Adrenal gland (tissue), 12 donors: ENCODE results near the gene SRSF10. TPM values are rescaled to one million over a fixed set of nuclear protein-coding genes. Genes with fewer than 3 reads are reported as not detected.

ENCODE experiments used
- DNase-seq, 7 donors: peaks; one replicate each; pipeline ENCODE4 v3.0.0-alpha.2; 2019 to 2020
- H3K27ac ChIP-seq, 5 donors: fragments of 200-600 bp; sonication (generic) in 4 of 5; 1 replicate in 3 of 5; 2 replicates in 2 of 5; pipeline versions ENCODE4 v1.5.1 to v1.8.0; 2016 to 2020; ENCODE audit warnings: mild to moderate bottlenecking in 1 of 5
- H3K27me3 ChIP-seq: fragments of 200-600 bp; 2 replicates; pipeline ENCODE4 v1.8.0; 2021
- H3K36me3 ChIP-seq, 2 donors: fragments of 200-600 bp; replicated peaks in 1 of 2; 1 replicate in 1 of 2; 2 replicates in 1 of 2; pipeline versions ENCODE4 v1.5.1 to v1.8.0; 2018 to 2022
- H3K4me1 ChIP-seq, 2 donors: fragments of 200-600 bp; replicated peaks in 1 of 2; 1 replicate in 1 of 2; 2 replicates in 1 of 2; pipeline versions ENCODE4 v1.5.1 to v1.8.0; 2018 to 2021
- H3K4me3 ChIP-seq, 4 donors: fragments of 200-600 bp; sonication (generic) in 3 of 4; one replicate each; pipeline ENCODE4 v1.5.1; 2016 to 2018
- H3K9me3 ChIP-seq, 3 donors: fragments of 200-600 bp; sonication (generic) in 1 of 3; replicated peaks in 1 of 3; 1 replicate in 2 of 3; 2 replicates in 1 of 3; pipeline versions ENCODE4 v1.5.1 to v1.8.0; 2016 to 2021
- POLR2A ChIP-seq, 2 donors: fragments of 450-650 bp; IDR thresholded peaks; one replicate each; pipeline ENCODE4 v1.6.1; 2017; ENCODE audit warnings: antibody characterized with exemption in 2 of 2, mild to moderate bottlenecking in 2 of 2, moderate library complexity in 1 of 2
- WGBS, 4 donors: extraction: QIAGEN DNeasy Blood & Tissue Kit in 2 of 4; methylation state at CpG; one replicate each; pipeline versions ENCODE4 v1.1.5 to v1.1.7; 2013 to 2017; 5-methylcytosine and 5-hydroxymethylcytosine counted together
- intact Hi-C, 2 donors: fragments of 100-400 bp; cut with DNase I; formaldehyde crosslinking; loops; one replicate each; pipeline versions ENCODE4 v1.14.1 to v1.15.0; 2022 to 2023
- polyA plus RNA-seq, 3 donors: library from polyadenylated mRNA; stranded (reverse); fragments of 200-250 nt in 2 of 3; fragments of 350-450 nt in 1 of 3; fragmentation: Illumina TruSeq in 1 of 3; extraction: RNeasy Lipid Tissue Mini Kit (QIAGEN cat#74804) in 1 of 3; gene quantifications; one replicate each; pipeline ENCODE4 v1.2.3, GENCODE V29; 2013 to 2014
- total RNA-seq, 9 donors: library from RNA; depleted of rRNA in 4 of 9; stranded (reverse); fragments of >200 nt in 4 of 9; fragments of 120-200 nt in 1 of 9; fragmentation: NEBNext Ultra II Directional in 1 of 9; extraction: Animal tissue kit (Norgen Biotek cat#: 25700) in 1 of 9; gene quantifications; one replicate each; pipeline versions ENCODE4 v1.1.0 to v1.2.4, GENCODE V29; 2013 to 2023
- TF ChIP-seq, protein P1 (sequence below), 6 experiments: fragments of 450-650 bp in 4 of 6; fragments of 200-600 bp in 2 of 6; sonication (generic) in 1 of 6; IDR thresholded peaks; 1 replicate in 5 of 6; 2 replicates in 1 of 6; pipeline versions ENCODE4 v1.5.1 to v1.8.0; 2016 to 2021; ENCODE audit warnings: antibody characterized with exemption in 6 of 6, mild to moderate bottlenecking in 2 of 6, moderate library complexity in 1 of 6
- donor health status: healthy with polysubstance abuse.
- donor health status: Bipolar disorder and iron deficiency.
- donor health status: DM: yes; HTN: yes; CAD: no.
- donor health status: DM: no; HTN: no; CAD: no.
- donor health status: DM: no; HTN: no; CAD: no.
- donor health status: DM: yes; HTN: yes; CAD: no.

The SRSF10 gene
- total and polyA plus RNA-seq, 12 donors = 65.8 to 190 (median 105) TPM

DNA sequence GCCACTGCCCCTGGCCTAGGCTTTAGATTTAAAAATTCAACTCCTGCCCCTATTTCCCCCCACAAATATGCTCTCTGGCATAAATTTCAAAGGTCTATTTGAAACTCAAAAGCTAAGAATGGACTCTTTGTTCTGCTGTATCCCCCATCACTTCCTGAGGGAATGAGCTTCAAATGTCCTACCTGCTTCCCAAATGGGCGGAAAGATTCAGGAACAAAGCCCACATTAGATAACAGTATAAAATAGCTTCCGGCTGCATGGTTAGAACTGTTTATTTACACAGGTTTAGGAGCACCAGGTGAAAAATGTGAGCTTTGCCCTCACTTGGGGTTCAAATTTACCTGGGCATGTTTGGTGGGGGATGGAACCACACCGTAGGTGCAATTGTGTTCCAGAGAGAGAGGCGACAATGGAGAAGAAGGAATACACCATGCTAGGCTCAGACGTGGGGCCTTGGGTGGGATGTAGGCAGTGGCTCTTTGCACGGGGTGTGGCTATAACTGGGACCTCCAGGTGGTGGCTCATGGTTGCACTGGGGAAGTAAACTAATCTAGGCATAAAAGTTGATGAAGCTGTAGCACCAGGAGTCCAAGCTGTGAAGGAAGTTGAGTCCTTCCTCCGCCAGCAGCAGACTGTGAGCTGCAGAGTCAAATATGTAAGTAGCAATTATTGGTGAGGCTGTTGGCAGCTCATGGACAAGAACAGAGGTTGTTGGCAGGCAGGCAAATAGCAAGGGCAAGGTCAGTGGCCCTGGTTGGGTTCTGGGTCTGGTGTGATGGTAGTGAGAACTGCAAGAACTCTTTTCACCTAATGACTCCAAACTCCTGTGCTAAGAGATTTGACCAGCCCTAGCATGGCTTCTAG, 41.5 kb upstream of the SRSF10 start:
- Histone ChIP-seq H3K27ac (peak overlapping the region in 1 of 5 donors; percentile 4), H3K4me1 (peaks cover 18 to 38% of the 10 kb centered on the region in 2 donors), H3K9me3 (no peaks in the 10 kb centered on the region), H3K27me3 (no peaks in the 10 kb centered on the region), H3K36me3 (no peaks in the 10 kb centered on the region), H3K4me3 (no peak overlapping the region)
- DNase-seq = peak in 6 of 7 donors; percentile 33 to 86 (median 76)
- TF ChIP-seq, protein P1, sequence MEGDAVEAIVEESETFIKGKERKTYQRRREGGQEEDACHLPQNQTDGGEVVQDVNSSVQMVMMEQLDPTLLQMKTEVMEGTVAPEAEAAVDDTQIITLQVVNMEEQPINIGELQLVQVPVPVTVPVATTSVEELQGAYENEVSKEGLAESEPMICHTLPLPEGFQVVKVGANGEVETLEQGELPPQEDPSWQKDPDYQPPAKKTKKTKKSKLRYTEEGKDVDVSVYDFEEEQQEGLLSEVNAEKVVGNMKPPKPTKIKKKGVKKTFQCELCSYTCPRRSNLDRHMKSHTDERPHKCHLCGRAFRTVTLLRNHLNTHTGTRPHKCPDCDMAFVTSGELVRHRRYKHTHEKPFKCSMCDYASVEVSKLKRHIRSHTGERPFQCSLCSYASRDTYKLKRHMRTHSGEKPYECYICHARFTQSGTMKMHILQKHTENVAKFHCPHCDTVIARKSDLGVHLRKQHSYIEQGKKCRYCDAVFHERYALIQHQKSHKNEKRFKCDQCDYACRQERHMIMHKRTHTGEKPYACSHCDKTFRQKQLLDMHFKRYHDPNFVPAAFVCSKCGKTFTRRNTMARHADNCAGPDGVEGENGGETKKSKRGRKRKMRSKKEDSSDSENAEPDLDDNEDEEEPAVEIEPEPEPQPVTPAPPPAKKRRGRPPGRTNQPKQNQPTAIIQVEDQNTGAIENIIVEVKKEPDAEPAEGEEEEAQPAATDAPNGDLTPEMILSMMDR (IDR thresholded peaks at IDR 0.05) = no peak
- no peak for TF ChIP-seq POLR2A (IDR thresholded peaks at IDR 0.05)
- 87 to 94% (median 89%) methylated on average over 7 of the region's 7 CpGs for WGBS, 4 donors
- intact Hi-C loops = loop anchor here (5.0 to 10.0 kb wide), 2 partner anchors 49 to 67 kb away; partner anchors contain the start of gene PNRC2 (in 1 of the 2)

DNA sequence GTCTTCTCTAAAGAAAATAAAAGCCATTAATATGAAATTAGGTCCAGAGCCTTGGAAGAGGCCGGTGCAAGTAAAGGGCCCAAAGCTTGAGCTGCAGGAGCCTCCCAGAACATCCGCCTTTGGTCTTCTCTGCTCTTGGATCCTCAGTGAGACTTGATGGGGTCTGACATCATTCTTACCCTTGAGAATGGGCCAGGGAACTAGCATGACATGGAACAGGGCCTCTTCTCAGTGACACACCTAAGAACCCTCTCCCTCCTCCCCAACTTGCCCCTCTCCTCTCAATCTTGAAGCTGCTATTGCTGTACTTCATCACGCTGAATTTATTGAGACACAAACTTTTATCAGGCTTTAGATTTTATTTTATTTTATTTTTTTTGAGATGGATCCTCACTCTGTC, 40.3 kb upstream of the SRSF10 start:
- WGBS, 4 donors = 86 to 90% (median 88%) methylated on average over 3 of the region's 3 CpGs
- intact Hi-C loops = loop anchor here (5.0 to 10.0 kb wide), 2 partner anchors 48 to 66 kb away; partner anchors contain the start of gene PNRC2 (in 1 of the 2)
- peak overlapping the region in 4 of 5 donors; percentile 45 to 94 (median 92) for H3K27ac ChIP-seq
- TF ChIP-seq POLR2A (IDR thresholded peaks at IDR 0.05) = no peak
- TF ChIP-seq, protein P1 (IDR thresholded peaks at IDR 0.05) = no peak
- no peaks in the 10 kb centered on the region for H3K9me3 ChIP-seq
- DNase-seq = no peak
- peaks cover 28 to 44% of the 10 kb centered on the region in 2 donors for H3K4me1 ChIP-seq
- no peaks in the 10 kb centered on the region for H3K27me3 ChIP-seq
- H3K36me3 ChIP-seq = no peaks in the 10 kb centered on the region
- H3K4me3 ChIP-seq = no peak overlapping the region

DNA sequence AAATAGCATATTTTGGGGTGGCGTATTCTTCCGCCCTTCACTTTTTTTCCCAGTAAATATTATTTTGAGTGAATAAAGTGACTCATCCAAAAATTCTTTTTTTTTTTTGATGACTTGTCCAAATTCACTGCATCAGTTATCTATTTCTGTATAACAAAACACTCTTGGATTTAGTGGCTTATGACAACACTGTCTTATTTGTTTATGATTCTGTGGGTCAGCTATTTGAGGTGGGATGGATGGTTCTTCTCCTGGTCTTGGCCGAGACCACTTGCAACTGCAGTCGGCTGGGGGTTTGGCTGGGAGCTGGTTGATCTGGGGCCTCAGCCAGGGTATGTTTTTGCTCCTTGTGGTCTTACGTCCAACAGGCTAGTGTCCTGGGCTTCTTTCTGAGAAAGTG, 39.9 kb upstream of the SRSF10 start:
- H3K27ac ChIP-seq = peak overlapping the region; percentile 82 to 94 (median 92)
- peaks cover 28 to 44% of the 10 kb centered on the region in 2 donors for H3K4me1 ChIP-seq
- WGBS, 4 donors = 52 to 72% (median 67%) methylated on average over 5 of the region's 5 CpGs
- peak in 2 of 7 donors; percentile 22 to 45 for DNase-seq
- H3K4me3 ChIP-seq = no peak overlapping the region
- intact Hi-C loops = loop anchor here (5.0 to 10.0 kb wide), 2 partner anchors 48 to 65 kb away; partner anchors contain the start of gene PNRC2 (in 1 of the 2)
- TF ChIP-seq, protein P1 (IDR thresholded peaks at IDR 0.05) = no peak
- no peak for TF ChIP-seq POLR2A (IDR thresholded peaks at IDR 0.05)
- no peaks in the 10 kb centered on the region for H3K9me3 ChIP-seq
- H3K27me3 ChIP-seq = no peaks in the 10 kb centered on the region
- no peaks in the 10 kb centered on the region for H3K36me3 ChIP-seq
